LoVo (cell line): ENCODE results near the gene FAM229A.

Experiments used
- DNase-seq: peaks from one replicate; pipeline ENCODE4 v3.0.0-alpha.2; 2016; ENCODE audit warnings: low spot score

Gene FAM229A

DNA sequence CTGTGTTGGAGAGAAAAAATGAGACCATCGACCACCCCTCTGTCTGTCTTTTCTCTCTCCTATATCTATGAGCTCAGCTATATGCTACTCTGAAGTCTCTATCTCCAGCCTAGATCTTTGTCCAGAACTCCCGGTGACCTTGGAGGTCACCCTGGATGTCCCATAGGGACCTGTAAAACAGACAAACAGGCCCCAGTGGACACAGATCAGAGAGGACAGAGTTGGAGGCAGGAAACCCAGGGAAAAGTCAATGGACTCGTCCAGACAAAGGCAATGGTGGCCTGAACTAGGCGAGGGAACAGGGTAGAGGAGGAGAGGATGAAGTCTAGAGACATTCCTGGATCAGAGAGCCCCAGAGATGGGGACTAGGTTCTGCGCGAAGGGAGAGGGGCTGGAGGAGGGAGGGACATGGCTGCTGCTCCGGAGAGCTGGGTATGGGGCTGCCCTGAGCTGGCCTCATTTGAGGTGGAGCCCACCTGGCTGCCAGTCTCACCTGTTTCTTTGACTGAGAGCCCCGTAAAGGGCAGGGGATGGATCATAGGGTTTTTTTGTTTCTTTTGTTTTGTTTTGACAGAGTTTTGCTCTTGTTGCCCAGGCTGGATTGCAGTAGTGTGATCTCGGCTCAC, 15.6 kb downstream of the FAM229A start:
- no peak for DNase-seq

DNA sequence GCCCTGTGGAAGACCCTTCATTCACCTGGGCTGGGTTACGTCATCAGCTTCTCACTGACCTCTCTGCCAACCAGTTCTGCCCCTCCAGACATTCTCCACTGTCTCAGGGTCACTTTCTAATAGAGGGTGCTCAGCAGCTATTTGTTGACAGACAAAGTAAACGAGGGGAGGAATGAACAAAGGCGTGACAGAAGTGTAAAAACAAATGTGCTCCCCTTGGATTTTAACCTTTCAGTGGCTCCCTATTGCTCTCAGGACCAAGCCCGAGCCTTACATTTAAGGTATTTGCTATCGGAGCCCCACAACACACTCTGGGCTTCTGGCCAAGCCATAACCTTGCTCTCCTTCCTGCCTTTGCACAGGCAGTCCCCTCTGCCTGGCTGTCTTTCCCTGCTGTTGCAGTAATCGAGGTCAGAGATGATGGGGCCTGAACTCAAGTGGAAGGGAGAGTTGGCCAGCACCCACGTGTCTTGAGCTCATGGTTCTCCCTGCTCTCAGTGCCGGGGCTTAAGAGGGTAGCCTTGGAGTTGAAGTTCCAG, 16.9 kb downstream of the FAM229A start:
- no peak for DNase-seq

GRCh38 chr1:32342704-32343103, 19.6 kb downstream of the FAM229A start:
- DNase-seq, result no peak

GRCh38 chr1:32341971-32342370, 20.3 kb downstream of the FAM229A start:
- no peak for DNase-seq

DNA sequence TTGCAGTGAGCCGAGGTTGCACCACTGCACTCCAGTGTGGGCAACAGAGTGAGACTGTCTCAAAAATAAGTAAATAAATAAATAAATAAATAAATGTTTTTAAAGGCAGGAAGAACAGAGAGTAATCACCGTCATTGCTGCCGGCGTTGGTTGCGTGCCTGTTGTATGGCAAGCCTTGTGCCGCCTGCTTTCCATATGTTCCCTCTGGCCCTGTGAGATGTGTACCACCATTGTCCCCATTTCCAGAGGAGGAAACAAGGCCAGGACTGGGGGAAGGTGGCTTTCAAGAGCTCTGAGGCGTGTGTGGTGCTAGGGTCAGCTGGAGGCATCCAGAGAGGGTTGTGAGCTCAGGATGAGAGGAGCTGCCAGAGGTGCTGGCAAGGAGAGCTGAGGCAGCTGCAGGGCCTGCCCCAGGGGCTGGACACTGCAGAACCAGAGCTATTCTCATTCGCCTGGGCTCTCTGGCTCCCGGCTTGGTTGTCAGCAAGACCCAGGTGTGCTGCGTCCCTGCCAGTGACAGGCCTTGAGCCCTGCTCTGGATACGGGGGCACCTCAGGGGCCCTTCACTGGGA, 21.0 kb downstream of the FAM229A start:
- DNase-seq, result no peak

- no peak for DNase-seq
Measured at GRCh38 chr1:32339363-32339978, 22.8 kb downstream of the FAM229A start.

- DNase-seq, result no peak
Measured at GRCh38 chr1:32338637-32339145, 23.6 kb downstream of the FAM229A start.

GRCh38 chr1:32337855-32338636, 24.2 kb downstream of the FAM229A start:
- DNase-seq, result no peak

DNA sequence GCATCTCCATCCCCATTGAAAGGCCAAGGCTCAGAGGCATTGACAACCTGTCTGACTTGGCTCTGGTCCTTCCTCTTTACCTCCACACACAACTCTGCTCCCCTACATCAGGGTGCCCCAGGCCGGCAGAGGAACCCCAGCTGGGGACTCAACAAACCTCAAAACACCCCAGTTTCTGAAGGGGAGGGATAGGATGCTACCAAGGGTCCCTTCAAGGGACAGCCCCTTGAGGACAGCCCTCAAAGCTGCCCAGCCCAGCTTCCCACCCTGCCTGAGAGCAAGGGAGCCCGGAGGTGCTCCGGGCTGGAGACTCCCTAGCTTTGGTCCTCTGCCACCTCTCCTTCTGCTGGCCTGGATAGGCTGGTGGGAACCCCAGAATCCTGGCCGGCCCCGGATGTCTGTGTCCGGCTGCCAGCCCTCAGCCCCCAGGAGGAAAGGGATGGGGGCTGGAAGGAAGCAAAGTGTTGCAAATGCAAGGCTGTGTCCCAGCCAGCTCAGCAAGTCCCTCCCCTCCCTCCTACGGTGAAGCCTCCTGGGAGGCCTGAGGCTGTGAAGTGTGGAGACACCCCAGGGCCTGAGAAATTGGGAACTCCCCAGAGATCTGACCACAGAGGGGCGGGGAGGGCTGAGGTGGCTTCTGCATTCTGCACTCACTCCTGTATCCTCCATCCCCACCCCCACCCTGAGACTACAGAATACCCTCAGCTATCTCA, 25.2 kb downstream of the FAM229A start:
- DNase-seq, result no peak

DNA sequence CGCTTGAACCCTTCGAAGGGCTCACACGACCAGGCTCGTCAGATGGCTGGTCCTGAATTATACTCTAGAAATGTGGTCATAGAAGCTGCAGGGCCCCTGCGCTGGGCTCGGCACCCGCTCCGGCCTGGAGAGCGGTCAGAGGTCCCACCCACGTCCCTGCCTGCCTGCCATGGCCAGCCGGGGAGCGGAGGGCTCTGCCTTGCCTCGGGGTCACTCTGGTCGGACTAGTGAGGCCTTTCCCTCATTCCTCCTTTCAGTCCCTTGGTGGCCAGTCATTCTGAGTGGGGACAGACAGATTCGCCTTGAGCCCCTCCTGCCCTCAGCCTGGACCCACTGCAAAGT, 25.7 kb downstream of the FAM229A start:
- DNase-seq, result no peak

- peak; percentile 84 for DNase-seq
Measured at GRCh38 chr1:32335790-32336590, 26.3 kb downstream of the FAM229A start, which contains the start of gene MARCKSL1. MARCKSL1 (minus strand) TSS chr1:32336233; CDS start chr1:32336033, 200 bp downstream.

GRCh38 chr1:32335535-32335789, 26.8 kb downstream of the FAM229A start:
- DNase-seq, result no peak

DNA sequence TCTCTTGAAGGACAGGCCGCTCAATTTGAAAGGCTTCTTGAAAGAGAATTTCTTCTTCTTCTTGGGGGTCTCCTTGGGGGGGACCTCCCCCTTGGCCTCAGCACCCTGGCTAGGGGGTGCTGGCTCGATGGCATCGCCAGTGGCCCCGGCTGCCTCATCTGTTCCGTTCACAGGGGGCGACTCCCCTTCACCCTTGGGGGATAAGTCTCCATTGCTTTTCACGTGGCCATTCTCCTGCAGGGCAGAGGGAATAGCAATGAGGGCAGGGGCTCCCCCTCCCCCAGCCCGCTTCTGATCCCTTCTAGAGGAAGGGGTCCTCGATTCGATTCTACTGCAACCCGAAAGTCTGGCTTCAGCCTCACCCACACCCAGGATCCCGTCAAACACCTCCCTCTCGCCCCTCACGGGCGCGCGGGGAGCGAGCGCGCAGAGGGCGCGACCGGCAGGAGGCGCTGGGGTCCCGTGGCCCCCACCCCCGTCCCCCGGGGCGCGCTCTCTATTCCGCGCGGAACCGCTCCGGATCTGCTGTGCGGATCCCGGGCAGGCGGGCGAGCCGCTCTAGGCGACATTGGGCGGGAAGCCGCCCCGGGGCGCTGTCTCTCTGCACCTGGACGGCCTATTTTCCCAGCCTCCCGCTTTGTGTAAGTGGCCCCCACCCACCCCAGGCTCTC, 27.3 kb downstream of the FAM229A start:
- peak; percentile 34 for DNase-seq

DNA sequence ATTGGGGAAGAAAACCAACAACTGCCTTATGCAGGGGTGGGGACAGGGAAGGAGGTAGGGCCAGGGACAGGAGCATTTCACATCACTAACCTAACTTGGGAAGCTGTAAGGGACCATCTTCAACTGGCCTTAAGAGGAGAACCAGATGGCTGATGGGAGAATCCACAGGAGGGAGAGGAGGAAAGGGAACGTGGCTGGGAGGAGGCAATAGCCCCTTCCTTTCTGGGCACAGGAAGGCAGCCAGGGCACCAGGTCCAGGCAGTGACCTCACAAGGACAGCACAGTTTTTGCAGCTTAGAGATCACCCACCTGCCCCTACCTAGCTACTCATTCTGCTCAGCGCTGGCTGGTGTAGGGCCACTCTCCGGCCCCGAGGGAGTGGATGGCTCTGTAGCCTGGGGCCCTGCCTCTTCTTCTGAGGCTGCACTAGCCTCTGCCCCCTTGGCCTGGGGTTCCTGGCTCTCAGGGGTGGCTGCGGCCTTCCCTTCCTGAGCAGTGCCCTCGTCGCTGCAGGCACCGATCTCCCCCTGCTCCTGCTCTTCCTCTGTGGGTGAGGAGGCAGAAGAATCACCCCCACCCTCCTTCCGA, 27.9 kb downstream of the FAM229A start:
- no peak for DNase-seq

- DNase-seq, result no peak
Measured at GRCh38 chr1:32333251-32333963, 28.9 kb downstream of the FAM229A start.

DNA sequence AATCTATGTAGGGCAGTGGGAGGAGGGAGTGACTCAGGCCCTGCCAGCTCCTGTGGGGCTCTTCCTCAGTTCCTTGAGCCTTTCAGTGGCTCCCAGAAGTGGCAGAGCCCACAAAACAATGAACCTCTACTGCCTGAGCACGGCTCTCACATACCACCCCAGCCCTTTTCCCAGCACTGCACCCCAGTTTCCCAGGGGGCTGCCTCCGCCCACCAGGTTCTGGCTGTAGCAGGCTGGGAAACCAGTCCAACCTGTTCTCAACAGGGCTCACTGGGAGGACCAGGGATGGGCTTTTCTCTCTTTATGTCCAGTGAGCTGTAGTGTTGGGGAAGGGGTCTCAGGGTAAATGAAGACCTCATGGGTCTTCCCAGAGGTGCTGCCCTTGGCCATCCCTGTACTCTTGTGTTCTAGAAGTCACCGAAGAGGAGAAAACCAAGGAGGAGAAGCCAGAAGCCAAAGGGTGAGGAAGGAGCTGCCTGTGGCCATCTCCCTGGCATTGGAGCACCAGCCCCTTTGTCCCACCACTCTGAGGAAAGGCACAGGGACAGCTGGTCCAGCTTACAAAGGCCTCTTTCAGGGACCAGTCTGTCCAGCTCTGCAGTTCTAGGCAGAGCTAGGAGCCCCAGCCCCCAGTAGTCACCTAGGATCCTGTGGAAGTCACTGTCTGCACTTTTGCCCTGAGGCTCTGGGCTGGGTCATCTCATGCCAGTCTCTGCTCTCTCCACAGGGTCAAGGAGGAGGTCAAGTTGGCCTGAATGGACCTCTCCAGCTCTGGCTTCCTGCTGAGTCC, 29.8 kb downstream of the FAM229A start:
- DNase-seq, result no peak

DNA sequence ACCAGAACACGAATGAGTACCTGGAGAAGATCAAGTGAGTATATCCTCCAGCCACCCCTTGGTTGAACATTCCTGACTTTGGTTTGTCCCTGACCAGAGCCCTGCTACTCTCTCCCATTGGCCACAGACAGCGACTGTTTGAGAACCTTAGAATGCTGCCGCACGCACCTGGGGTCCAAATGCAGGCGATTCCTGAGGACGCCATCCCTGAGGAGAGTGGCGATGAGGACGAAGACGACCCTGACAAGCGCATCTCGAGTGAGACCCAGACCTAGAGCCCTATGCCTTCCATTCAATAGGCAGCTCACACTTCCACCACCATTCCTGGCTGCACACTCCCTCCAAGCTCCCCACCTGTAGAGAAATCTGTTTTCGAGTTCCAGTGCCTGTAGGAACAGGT, 30.7 kb downstream of the FAM229A start:
- DNase-seq, result no peak

DNA sequence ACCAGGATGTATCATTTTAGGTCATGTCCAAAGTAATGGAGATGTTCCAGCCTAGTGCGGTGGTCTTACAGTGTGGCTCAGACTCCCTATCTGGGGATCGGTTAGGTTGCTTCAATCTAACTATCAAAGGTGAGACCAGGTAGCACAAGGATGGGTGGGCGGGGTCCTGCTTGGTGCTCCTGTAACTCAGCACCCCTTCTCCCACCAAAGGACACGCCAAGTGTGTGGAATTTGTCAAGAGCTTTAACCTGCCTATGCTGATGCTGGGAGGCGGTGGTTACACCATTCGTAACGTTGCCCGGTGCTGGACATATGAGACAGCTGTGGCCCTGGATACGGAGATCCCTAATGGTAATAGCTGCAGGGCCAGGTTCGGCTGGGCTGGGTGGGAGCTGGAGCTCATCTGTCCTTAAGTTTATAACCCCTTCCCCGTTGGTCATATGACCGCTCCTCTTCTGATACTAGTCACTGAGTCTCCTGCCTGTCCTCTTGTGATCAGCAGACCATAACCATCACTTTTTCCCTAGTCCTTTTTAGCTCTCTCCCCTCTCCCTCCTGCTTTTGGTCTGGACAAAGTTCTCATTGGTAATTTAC, 31.6 kb downstream of the FAM229A start:
- DNase-seq, result no peak
